Esophagus muscularis mucosa (tissue), 4 donors: ENCODE measurements around the gene C20orf173. TPM values are rescaled to one million over a fixed set of nuclear protein-coding genes. Genes with fewer than 3 reads are reported as not detected.
"Not testable (repeated sequence)": the region's sequence is repeated elsewhere in the genome, so short reads cannot be mapped to it uniquely, and the experiment has no call there.

ENCODE experiments used
- DNase-seq: peaks from one replicate; pipeline ENCODE4 v3.0.0-alpha.2; 2017; ENCODE audit errors: extremely low spot score
- H3K27ac ChIP-seq, 4 donors: fragments of 200-600 bp; sonication (generic); replicated peaks in 1 of 4; 1 replicate in 3 of 4; 2 replicates in 1 of 4; pipeline ENCODE4 v1.5.1; 2016 to 2019; ENCODE audit warnings: mild to moderate bottlenecking in 1 of 4
- H3K27me3 ChIP-seq, 4 donors: fragments of 200-600 bp; sonication (generic); one replicate each; pipeline versions ENCODE4 v1.5.1 to v1.6.0; 2016 to 2019
- H3K36me3 ChIP-seq, 4 donors: fragments of 200-600 bp; sonication (generic); one replicate each; pipeline ENCODE4 v1.5.1; 2016 to 2019
- H3K4me1 ChIP-seq, 4 donors: fragments of 200-600 bp; sonication (generic); one replicate each; pipeline ENCODE4 v1.5.1; 2016 to 2019
- H3K4me3 ChIP-seq, 4 donors: fragments of 200-600 bp; sonication (generic); 1 replicate in 2 of 4; 2 replicates in 2 of 4; pipeline ENCODE4 v1.5.1; 2016 to 2019; ENCODE audit warnings: mild to moderate bottlenecking in 4 of 4, moderate library complexity in 1 of 4
- H3K9me3 ChIP-seq, 4 donors: fragments of 200-600 bp; sonication (generic); 1 replicate in 3 of 4; 2 replicates in 1 of 4; pipeline ENCODE4 v1.5.1; 2016 to 2019
- EP300 ChIP-seq: sonication (generic); formaldehyde crosslinking; IDR thresholded peaks from one replicate; pipeline ENCODE4 v1.6.1; 2017; ENCODE audit warnings: antibody characterized with exemption
- POLR2A ChIP-seq: fragments of 450-650 bp; IDR thresholded peaks from one replicate; pipeline ENCODE4 v1.6.1; 2017; ENCODE audit warnings: antibody characterized with exemption, moderate library complexity, mild to moderate bottlenecking, low read depth
- POLR2AphosphoS5 ChIP-seq, 2 donors: sonication (generic); formaldehyde crosslinking; IDR thresholded peaks; one replicate each; pipeline ENCODE4 v1.6.1; 2017; ENCODE audit warnings: antibody characterized with exemption in 2 of 2
- WGBS: methylation state at CpG from one replicate; pipeline ENCODE4 v1.1.5; 2018; 5-methylcytosine and 5-hydroxymethylcytosine counted together
- intact Hi-C: fragments of 100-400 bp; cut with DNase I; formaldehyde crosslinking; loops from one replicate; pipeline ENCODE4 v1.15.1; 2023
- total RNA-seq, 4 donors: library from RNA; depleted of rRNA; stranded (reverse); fragments of >200 nt; gene quantifications; one replicate each; pipeline versions ENCODE4 v1.1.0 to v1.2.1, GENCODE V29; 2016
- TF ChIP-seq, protein P1 (sequence below), 3 experiments: fragments of 200-600 bp in 2 of 3; fragments of 450-650 bp in 1 of 3; sonication (generic) in 2 of 3; IDR thresholded peaks; one replicate each; pipeline ENCODE4 v1.5.1; 2017 to 2019; ENCODE audit warnings: antibody characterized with exemption in 3 of 3, mild to moderate bottlenecking in 2 of 3, moderate library complexity in 1 of 3

The C20orf173 gene
- total RNA-seq, 4 donors from 2014 or later: not detected

DNA sequence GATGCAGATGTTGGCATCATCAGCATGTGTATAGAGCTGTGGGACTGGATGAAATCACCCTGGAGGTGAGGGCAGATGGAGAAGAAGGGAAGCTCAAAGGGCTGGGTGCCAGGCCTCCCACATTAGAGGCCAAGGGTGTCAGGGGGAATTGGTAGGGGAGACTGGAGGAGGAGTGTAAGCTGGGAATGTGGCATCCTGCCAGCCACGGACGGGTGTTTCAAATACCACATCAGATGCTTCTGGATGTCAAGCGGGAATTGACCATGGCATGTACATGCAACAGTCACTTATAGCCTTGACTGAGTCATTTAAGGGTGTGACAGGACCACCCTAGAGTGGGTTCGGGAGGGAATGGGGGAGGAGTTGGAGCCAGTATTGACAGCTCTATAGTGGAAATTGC, 22.1 kb upstream of the C20orf173 start:
- intact Hi-C loops: no loop called here
- H3K4me1 ChIP-seq: no peaks in the 10 kb centered on the region
- WGBS: 57% methylated on average over 4 of the region's 4 CpGs
- no peaks in the 10 kb centered on the region for H3K9me3 ChIP-seq
- H3K4me3 ChIP-seq: no peak overlapping the region
- no peak for DNase-seq
- no peak overlapping the region for H3K27ac ChIP-seq
- TF ChIP-seq, protein P1, sequence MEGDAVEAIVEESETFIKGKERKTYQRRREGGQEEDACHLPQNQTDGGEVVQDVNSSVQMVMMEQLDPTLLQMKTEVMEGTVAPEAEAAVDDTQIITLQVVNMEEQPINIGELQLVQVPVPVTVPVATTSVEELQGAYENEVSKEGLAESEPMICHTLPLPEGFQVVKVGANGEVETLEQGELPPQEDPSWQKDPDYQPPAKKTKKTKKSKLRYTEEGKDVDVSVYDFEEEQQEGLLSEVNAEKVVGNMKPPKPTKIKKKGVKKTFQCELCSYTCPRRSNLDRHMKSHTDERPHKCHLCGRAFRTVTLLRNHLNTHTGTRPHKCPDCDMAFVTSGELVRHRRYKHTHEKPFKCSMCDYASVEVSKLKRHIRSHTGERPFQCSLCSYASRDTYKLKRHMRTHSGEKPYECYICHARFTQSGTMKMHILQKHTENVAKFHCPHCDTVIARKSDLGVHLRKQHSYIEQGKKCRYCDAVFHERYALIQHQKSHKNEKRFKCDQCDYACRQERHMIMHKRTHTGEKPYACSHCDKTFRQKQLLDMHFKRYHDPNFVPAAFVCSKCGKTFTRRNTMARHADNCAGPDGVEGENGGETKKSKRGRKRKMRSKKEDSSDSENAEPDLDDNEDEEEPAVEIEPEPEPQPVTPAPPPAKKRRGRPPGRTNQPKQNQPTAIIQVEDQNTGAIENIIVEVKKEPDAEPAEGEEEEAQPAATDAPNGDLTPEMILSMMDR (IDR thresholded peaks at IDR 0.05): no peak
- TF ChIP-seq POLR2A: no peak
- TF ChIP-seq EP300: no peak
- TF ChIP-seq POLR2AphosphoS5 (IDR thresholded peaks at IDR 0.05): no peak
- no peaks in the 10 kb centered on the region for H3K27me3 ChIP-seq
- H3K36me3 ChIP-seq: peaks cover 44 to 99% (median 93%) of the 10 kb centered on the region in 4 donors

DNA sequence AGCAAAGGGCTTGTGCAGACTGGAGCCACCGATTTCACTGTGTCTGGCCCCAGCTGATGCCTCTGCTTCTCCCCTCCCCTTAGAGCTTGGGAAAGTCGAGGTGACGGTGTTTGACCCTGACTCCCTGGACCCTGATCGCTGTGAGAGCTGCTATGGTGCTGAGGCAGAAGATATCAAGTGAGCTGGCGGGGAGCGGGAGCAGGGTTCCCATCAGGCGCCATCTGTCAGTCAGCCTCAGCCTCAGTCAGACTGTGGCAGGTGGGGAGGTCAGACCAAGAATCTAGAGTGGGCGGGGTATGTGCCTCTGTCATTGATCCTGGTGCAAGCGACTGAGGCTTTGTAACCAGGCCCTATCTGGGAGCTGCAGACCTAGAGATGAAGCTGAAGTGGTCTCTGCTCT, 17.9 kb upstream of the C20orf173 start:
- intact Hi-C loops: no loop called here
- Histone ChIP-seq H3K27me3 (no peaks in the 10 kb centered on the region), H3K9me3 (no peaks in the 10 kb centered on the region), H3K4me3 (no peak overlapping the region), H3K4me1 (peaks cover 0 to 11% (median 7%) of the 10 kb centered on the region in 4 donors), H3K36me3 (peaks cover 34 to 87% (median 64%) of the 10 kb centered on the region in 4 donors), H3K27ac (no peak overlapping the region)
- 82% methylated on average over 9 of the region's 9 CpGs for WGBS
- DNase-seq: no peak
- TF ChIP-seq, protein P1 (IDR thresholded peaks at IDR 0.05): no peak
- no peak for TF ChIP-seq POLR2AphosphoS5 (IDR thresholded peaks at IDR 0.05)
- no peak for TF ChIP-seq EP300
- no peak for TF ChIP-seq POLR2A

DNA sequence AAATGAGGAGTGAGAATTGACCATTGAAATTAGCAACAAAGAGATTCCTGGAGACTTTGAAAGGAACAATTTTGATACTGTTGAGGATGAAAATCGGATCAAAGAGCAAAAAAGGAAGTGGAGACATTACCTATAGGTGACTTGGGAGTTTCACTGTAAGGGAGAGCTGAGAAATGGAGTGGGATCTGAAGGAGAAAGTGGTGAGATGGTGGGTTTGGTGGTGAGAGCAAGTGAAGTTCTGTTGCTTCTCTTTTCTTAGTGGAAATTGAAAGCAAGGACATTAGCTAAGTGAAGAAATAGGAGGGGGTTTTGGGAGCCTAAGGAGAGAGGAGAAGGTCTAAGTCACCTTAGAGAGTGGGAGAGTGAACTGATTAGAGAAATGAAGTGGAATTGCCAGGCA, 16.7 kb upstream of the C20orf173 start:
- peaks cover 3 to 20% (median 16%) of the 10 kb centered on the region in 4 donors for H3K4me1 ChIP-seq
- TF ChIP-seq, protein P1 (IDR thresholded peaks at IDR 0.05): no peak
- no peak overlapping the region for H3K4me3 ChIP-seq
- intact Hi-C loops: no loop called here
- H3K9me3 ChIP-seq: no peaks in the 10 kb centered on the region
- peaks cover 34 to 75% (median 52%) of the 10 kb centered on the region in 4 donors for H3K36me3 ChIP-seq
- WGBS: 89% methylated on average over 1 of the region's 1 CpG
- H3K27ac ChIP-seq: no peak overlapping the region
- H3K27me3 ChIP-seq: no peaks in the 10 kb centered on the region
- DNase-seq: no peak

DNA sequence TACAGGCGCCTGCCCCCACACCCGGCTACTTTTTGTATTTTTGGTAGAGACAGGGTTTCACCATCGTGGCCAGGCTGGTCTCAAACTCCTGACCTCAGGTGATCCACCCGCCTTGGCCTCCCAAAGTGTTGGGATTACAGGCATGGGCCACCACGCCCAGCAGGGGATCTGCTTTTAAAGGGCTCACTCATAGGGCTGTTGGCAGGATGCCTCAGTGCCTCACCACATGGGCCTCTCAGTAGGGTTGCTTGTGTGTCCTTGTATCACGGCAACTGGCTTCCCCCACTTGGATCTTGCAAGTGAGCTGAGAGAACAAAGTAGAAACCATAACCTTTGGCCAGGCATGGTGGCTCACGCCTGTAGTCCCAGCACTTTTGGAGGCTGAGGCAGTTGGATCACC, 15.5 kb upstream of the C20orf173 start:
- H3K27ac ChIP-seq, H3K9me3 ChIP-seq, DNase-seq, intact Hi-C loops, H3K27me3 ChIP-seq, H3K4me3 ChIP-seq: not testable (repeated sequence)
- Histone ChIP-seq H3K4me1 (peaks cover 5 to 22% (median 17%) of the 10 kb centered on the region in 4 donors), H3K36me3 (peaks cover 27 to 63% (median 40%) of the 10 kb centered on the region in 4 donors)
- WGBS: 94% methylated on average over 5 of the region's 7 CpGs

DNA sequence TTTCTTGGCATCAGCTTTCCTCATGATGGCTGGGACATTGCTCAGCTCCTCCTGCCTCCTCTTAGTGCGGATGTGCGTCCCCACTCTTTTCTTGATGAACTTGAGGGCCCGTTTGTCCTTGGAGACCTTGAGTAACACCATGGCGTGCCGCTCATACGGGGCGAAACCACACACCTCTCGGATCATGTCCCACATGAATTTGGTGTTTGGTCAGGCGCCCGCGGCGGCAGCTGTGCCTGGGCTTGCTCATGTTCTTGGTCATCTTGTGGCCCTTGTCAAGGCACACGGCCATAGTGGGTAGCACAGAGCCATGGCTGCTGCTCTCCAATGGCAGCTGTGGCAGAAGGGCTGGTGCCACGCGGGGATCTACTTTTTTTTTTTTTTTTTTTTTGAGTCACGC, 15.0 kb upstream of the C20orf173 start:
- Histone ChIP-seq H3K9me3 (no peaks in the 10 kb centered on the region), H3K27me3 (no peaks in the 10 kb centered on the region), H3K36me3 (peaks cover 22 to 58% (median 35%) of the 10 kb centered on the region in 4 donors), H3K4me3 (no peak overlapping the region), H3K4me1 (peaks cover 5 to 22% (median 17%) of the 10 kb centered on the region in 4 donors), H3K27ac (no peak overlapping the region)
- DNase-seq: no peak
- TF ChIP-seq POLR2AphosphoS5 (IDR thresholded peaks at IDR 0.05) (no peak), POLR2A (no peak), EP300 (no peak)
- TF ChIP-seq, protein P1 (IDR thresholded peaks at IDR 0.05): no peak
- intact Hi-C loops: no loop called here
- 94% methylated on average over 16 of the region's 16 CpGs for WGBS
